GM12878 (cell line): ENCODE data around the gene ZNF668. TPM values are rescaled to one million over a fixed set of nuclear protein-coding genes. Genes with fewer than 3 reads are reported as not detected.

ENCODE experiments used
- BCL11A ChIP-seq: IDR thresholded peaks from 2 replicates; pipeline ENCODE4 v1.6.1; 2011; ENCODE audit warnings: low read depth, low read length
- BCLAF1 ChIP-seq: fragments of 450-650 bp; IDR thresholded peaks from 2 replicates; pipeline ENCODE4 v1.6.1; 2017; ENCODE audit warnings: antibody characterized with exemption, mild to moderate bottlenecking, moderate library complexity
- CTCF ChIP-seq, 3 experiments: IDR thresholded peaks in 2 of 3; conservative IDR thresholded peaks in 1 of 3; 2 replicates each; pipeline ENCODE4 v1.5.1; 2011; ENCODE audit warnings: low read depth in 3 of 3, low read length in 3 of 3, mild to moderate bottlenecking in 3 of 3, control low read depth in 2 of 3, moderate library complexity in 2 of 3, inconsistent platforms in 1 of 3, mixed read lengths in 1 of 3; ENCODE audit not compliant: control insufficient read depth in 2 of 3, insufficient read depth in 1 of 3; ENCODE audit errors: extremely low read depth in 1 of 3
- ESRRA ChIP-seq: IDR thresholded peaks from 2 replicates; pipeline ENCODE4 v1.6.1; 2012; ENCODE audit warnings: mild to moderate bottlenecking, low read length, improper control_type of control experiment
- ETV6 ChIP-seq, 2 experiments: fragments of 450-650 bp in 1 of 2; IDR thresholded peaks in 1 of 2; conservative IDR thresholded peaks in 1 of 2; 2 replicates each; pipeline ENCODE4 v1.6.1; 2014; ENCODE audit warnings: antibody characterized with exemption in 1 of 2, borderline replicate concordance in 1 of 2, low read depth in 1 of 2, mild to moderate bottlenecking in 1 of 2, moderate library complexity in 1 of 2
- IKZF1 ChIP-seq: fragments of 450-650 bp; conservative IDR thresholded peaks from 2 replicates; pipeline ENCODE4 v1.6.1; 2017; ENCODE audit warnings: antibody characterized with exemption, mild to moderate bottlenecking
- MYB ChIP-seq: fragments of 150-350 bp; IDR thresholded peaks from 2 replicates; pipeline ENCODE4 v1.6.1; 2014; ENCODE audit warnings: mild to moderate bottlenecking, low read depth, low read length, borderline replicate concordance
- NBN ChIP-seq: fragments of 450-650 bp; IDR thresholded peaks from 2 replicates; pipeline ENCODE4 v1.6.1; 2016
- NR2C1 ChIP-seq: fragments of 450-650 bp; IDR thresholded peaks from 2 replicates; pipeline ENCODE4 v1.6.1; 2017; ENCODE audit warnings: antibody characterized with exemption, mild to moderate bottlenecking, moderate library complexity
- PAX5 ChIP-seq: IDR thresholded peaks from 2 replicates; pipeline ENCODE4 v1.6.1; 2011; ENCODE audit warnings: low read depth, low read length, borderline replicate concordance
- RAD21 ChIP-seq: IDR thresholded peaks from 2 replicates; pipeline ENCODE4 v1.6.1; 2011; ENCODE audit warnings: mild to moderate bottlenecking, low read depth, low read length, moderate library complexity; ENCODE audit not compliant: insufficient read depth
- RAD51 ChIP-seq: fragments of 450-650 bp; IDR thresholded peaks from 2 replicates; pipeline ENCODE4 v1.6.1; 2016; ENCODE audit warnings: moderate library complexity, mild to moderate bottlenecking, inconsistent platforms
- SKIL ChIP-seq: fragments of 450-650 bp; IDR thresholded peaks from 2 replicates; pipeline ENCODE4 v1.6.1; 2017; ENCODE audit warnings: mild to moderate bottlenecking, low read depth, inconsistent platforms; ENCODE audit not compliant: poor library complexity, severe bottlenecking
- SMAD1 ChIP-seq: fragments of 450-650 bp; IDR thresholded peaks from 2 replicates; pipeline ENCODE4 v1.6.1; 2018; ENCODE audit warnings: mild to moderate bottlenecking, low read depth; ENCODE audit not compliant: partially characterized antibody
- SMARCA5 ChIP-seq: fragments of 450-650 bp; IDR thresholded peaks from 2 replicates; pipeline ENCODE4 v1.6.1; 2017; ENCODE audit warnings: mild to moderate bottlenecking
- SREBF2 ChIP-seq: IDR thresholded peaks from 2 replicates; pipeline ENCODE4 v1.6.1; 2012; ENCODE audit warnings: mild to moderate bottlenecking, low read length
- TBL1XR1 ChIP-seq: IDR thresholded peaks from 2 replicates; pipeline ENCODE4 v1.6.1; 2012; ENCODE audit warnings: low read depth, low read length, improper control_type of control experiment
- ZNF207 ChIP-seq: fragments of 450-650 bp; IDR thresholded peaks from 2 replicates; pipeline ENCODE4 v1.6.1; 2014; ENCODE audit warnings: antibody characterized with exemption, mild to moderate bottlenecking, borderline replicate concordance
- ZNF384 ChIP-seq: IDR thresholded peaks from 2 replicates; pipeline ENCODE4 v1.6.1; 2012; ENCODE audit warnings: low read depth, mild to moderate bottlenecking, low read length, improper control_type of control experiment, borderline replicate concordance
- ZNF687 ChIP-seq: fragments of 450-650 bp; IDR thresholded peaks from 2 replicates; pipeline ENCODE4 v1.6.1; 2017; ENCODE audit warnings: mild to moderate bottlenecking, moderate library complexity
- polyA plus RNA-seq, 11 experiments: library from polyadenylated mRNA; depleted of rRNA in 4 of 11; unstranded in 6 of 11; stranded (reverse) in 5 of 11; fragments of >200 nt; fragmentation: Nextera tagmentation in 4 of 11; fragmentation: Illumina TruSeq in 1 of 11; extraction: Ambion mirVana in 4 of 11; extraction: Trizol in 1 of 11; gene quantifications; 1 replicate in 1 of 11; 2 replicates in 10 of 11; pipeline versions ENCODE4 v1.2.1 to v1.2.3, GENCODE V29; 2011 to 2016; ENCODE audit warnings: inconsistent platforms in 2 of 11, missing spikeins in 2 of 11, low read depth in 1 of 11
- total RNA-seq, 4 experiments: library from RNA; depleted of rRNA in 3 of 4; stranded (reverse); fragments of >200 nt in 3 of 4; fragmentation: Illumina TruSeq in 1 of 4; extraction: Trizol in 1 of 4; gene quantifications; 2 replicates each; pipeline versions ENCODE4 v1.2.1 to v1.2.3, GENCODE V29; 2013 to 2021

Gene ZNF668
- total and polyA plus RNA-seq, 10 of the 15 experiments (the other 5 are each of a cell fraction or from before 2014, with no cell fraction given) = 0.05 to 20.7 (median 10.0) TPM; not detected in 1

GRCh38 chr16:31105677-31106213 lies 31.7 kb upstream of the ZNF668 start (continued):
- TF ChIP-seq SKIL (no peak), BCL11A (no peak), ZNF384 (peak; percentile 50; the same call in 1 of the 2 replicates), ESRRA (no peak), SMARCA5 (peak; percentile 52; the same call in 1 of the 2 replicates), RAD51 (no peak), CTCF (IDR thresholded peaks at IDR 0.05 in 2 of 3, conservative IDR thresholded peaks at IDR 0.05 in 1 of 3; ENCODE audit: control insufficient read depth in 2 of 3, extremely low read depth in 1 of 3, insufficient read depth in 1 of 3, low read depth in 3 of 3, low read length in 3 of 3) (peak; percentile 67 to 89 (median 72)), MYB (no peak), ZNF687 (peak; percentile 68), BCLAF1 (no peak), RAD21 (peak; percentile 42), SMAD1 (no peak), SREBF2 (no peak), ZNF207 (0 out of 2 replicates have a peak, but pooled peaks have one; percentile 27), ETV6 (conservative IDR thresholded peaks at IDR 0.05 in 1 of 2, IDR thresholded peaks at IDR 0.05 in 1 of 2; ENCODE audit: borderline replicate concordance in 1 of 2, low read depth in 1 of 2) (no peak), PAX5 (no peak), NR2C1 (peak; percentile 48; the same call in 1 of the 2 replicates), NBN (peak; percentile 62; the same call in 1 of the 2 replicates), TBL1XR1 (no peak), IKZF1 (peak; percentile 50)
